AG09309 (cell line): ENCODE measurements around the gene MAGI2.

ENCODE experiments used
- DNase-seq: peaks from one replicate; pipeline ENCODE4 v3.0.0-alpha.2; 2010; ENCODE audit warnings: low read depth
- H3K4me3 ChIP-seq: 2 replicates; pipeline ENCODE4 v1.5.1; 2011; ENCODE audit warnings: mild to moderate bottlenecking, low read depth, low read length, moderate library complexity; ENCODE audit not compliant: control insufficient read depth
- CTCF ChIP-seq: IDR thresholded peaks from 2 replicates; pipeline ENCODE4 v1.5.1; 2011; ENCODE audit warnings: mild to moderate bottlenecking, low read depth, low read length, inconsistent platforms; ENCODE audit not compliant: insufficient read depth, control insufficient read depth; ENCODE audit errors: missing control alignments

MAGI2 gene

DNA sequence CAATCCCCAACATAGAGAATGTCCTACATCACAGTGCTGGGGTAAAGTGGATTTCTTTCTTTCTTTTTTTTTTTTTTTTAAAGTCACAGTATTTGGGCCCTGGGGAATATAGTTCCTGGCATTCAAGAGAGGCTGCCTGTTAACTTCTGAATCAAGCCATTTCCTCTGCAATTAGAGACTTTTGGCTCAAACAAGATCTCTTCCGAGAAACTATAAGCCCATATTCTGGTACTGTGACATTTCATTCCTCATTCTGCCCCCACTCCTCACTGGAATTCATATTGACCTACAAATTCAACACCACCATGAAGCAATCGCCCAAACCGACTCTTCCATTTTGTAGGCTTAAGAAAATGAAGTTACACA is 1467.5 kb downstream of the MAGI2 start:
- no peak overlapping the region for H3K4me3 ChIP-seq
- DNase-seq = no peak
- no peak for TF ChIP-seq CTCF

DNA sequence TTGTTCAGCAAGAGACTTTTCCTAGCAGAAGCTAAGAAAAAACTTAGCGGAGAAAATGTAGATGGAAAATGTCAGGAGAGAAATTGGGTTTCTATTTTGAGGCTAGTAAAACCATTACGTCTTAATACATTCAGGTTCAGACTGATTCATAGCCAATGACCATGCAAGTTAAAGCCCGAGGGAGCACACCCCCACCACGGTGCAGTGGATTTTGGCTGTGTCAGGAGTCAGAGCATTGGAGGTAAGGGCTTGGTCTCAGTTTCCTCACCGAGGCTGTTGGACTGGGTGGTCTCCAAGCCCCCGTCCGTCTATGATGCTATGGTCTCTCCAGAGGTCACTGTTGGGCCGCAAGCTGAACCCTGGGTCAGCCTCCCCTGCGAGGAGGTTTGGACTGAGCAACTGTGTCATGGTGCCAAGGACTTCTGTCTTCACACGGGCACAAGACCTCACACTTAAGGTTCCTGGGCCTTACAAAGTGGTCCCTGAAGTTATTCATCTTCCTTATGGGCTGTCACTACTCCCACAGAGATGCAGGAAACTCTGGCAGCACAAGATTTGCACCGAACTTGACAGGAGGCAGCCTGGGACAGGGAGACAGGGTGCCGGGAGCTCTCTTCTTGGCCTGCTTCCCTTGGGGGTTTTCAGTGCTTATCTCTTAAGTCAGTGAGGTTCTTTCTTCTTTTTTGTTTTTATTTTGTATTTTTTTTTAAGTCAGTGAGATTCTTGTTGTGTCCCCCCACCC is 1468.1 kb downstream of the MAGI2 start:
- DNase-seq = no peak
- TF ChIP-seq CTCF = no peak
- no peak overlapping the region for H3K4me3 ChIP-seq

DNA sequence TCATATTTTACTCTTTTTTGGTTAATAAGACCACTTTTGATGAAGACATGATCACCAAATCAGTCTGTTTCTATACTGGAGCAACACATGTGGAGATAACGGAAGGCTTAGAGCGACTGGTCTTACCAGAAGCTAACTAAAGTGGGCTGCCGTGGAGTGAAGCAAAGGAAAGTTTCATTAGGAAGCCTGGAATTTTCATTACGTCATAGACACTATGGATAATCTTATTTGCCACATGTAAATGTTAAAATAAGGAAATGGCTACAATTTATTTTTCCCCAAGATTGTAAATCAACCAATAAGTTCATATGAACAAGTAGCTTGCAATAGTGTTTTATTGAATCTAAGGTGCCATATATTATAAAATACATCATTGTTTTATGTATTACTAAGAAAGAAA is 1469.5 kb downstream of the MAGI2 start:
- H3K4me3 ChIP-seq = no peak overlapping the region
- DNase-seq = no peak
- no peak for TF ChIP-seq CTCF

DNA sequence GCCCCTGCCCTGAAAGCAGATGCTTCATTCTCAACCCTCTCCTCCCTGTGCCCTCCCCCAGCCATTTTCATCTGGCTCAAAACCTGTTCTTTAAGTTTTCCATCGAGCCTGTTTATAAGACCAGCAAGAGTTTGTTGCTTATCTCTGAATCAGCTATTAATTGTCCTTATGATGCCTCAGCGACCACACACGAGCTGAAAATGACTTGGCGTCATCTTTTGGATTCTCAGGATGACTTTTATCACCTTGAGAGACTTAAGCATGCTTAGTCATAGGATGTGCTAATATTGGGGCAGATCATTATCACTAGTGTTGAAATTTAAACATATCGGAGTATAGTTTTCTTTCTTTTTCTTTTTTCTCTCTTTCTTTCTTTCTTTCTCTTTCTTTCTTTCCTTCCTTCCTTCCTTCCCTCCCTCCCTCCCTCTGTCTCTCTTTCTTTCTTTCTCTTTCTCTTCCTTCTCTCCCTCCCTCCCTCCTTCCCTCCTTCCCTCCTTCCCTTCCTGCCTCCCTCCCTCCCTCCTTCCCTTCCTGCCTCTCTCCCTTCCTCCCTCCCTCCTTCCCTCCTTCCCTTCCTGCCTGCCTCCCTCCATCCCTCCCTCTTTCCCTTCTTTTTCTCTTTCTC is 1470.4 kb downstream of the MAGI2 start:
- no peak overlapping the region for H3K4me3 ChIP-seq
- no peak for DNase-seq
- TF ChIP-seq CTCF = no peak

DNA sequence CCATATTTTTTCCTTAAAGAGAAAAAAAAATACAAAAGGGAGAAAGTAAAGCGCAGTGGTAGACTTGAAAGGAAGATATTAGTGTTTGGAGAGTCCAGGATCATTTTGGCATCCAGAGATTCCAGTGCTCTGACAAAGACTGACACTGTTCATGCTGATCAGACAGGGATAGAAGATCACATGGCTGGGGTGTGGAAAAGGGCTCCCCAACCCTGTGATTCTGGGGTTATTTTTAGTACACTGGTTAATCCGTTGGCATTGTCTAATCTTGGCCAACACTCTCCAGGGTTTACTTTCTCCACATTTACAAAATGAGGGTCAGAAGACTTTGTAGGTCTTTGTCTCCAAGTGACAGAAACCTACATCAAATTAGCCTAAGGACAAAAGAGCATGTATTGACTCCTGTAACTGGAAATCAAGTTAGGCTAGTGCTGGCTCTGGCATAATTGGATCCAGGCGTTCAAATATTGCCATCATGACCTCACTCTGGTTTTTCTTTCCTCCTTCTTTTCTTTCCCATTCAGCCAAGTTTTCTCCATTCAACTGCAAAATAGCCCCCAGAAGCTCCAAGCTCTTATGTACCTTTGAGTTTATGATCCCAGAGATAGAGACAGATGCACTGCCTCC is 1473.3 kb downstream of the MAGI2 start:
- DNase-seq = no peak
- H3K4me3 ChIP-seq = no peak overlapping the region
- TF ChIP-seq CTCF = no peak

GRCh38 chr7:77979219-77979618 is 1474.2 kb downstream of the MAGI2 start:
- no peak for TF ChIP-seq CTCF
- H3K4me3 ChIP-seq = no peak overlapping the region
- no peak for DNase-seq
